Effector memory CD4-positive, alpha-beta T cell (primary cell): ENCODE results near the gene TCF20.

Source experiments
- DNase-seq, 3 donors: peaks; one replicate each; pipeline ENCODE4 v3.0.0-alpha.2; 2020
- H3K27ac ChIP-seq: 2 replicates; pipeline ENCODE4 v1.7.0; 2013; ENCODE audit warnings: mild to moderate bottlenecking, low read length, moderate library complexity; ENCODE audit not compliant: insufficient read depth, poor library complexity, severe bottlenecking
- H3K27me3 ChIP-seq: replicated peaks from 2 replicates; pipeline ENCODE4 v1.7.0; 2013; ENCODE audit warnings: mild to moderate bottlenecking, low read length; ENCODE audit not compliant: insufficient read depth, control insufficient read depth, poor library complexity, severe bottlenecking
- H3K36me3 ChIP-seq: 2 replicates; pipeline ENCODE4 v1.7.0; 2013; ENCODE audit warnings: mild to moderate bottlenecking, low read length, moderate library complexity; ENCODE audit not compliant: control insufficient read depth, insufficient read depth
- H3K4me1 ChIP-seq: 2 replicates; pipeline ENCODE4 v1.7.0; 2013; ENCODE audit warnings: low read length, mild to moderate bottlenecking; ENCODE audit not compliant: control insufficient read depth, insufficient read depth, poor library complexity, severe bottlenecking
- H3K4me3 ChIP-seq: 2 replicates; pipeline ENCODE4 v1.7.0; 2013; ENCODE audit warnings: low read length, low read depth, mild to moderate bottlenecking; ENCODE audit not compliant: insufficient read depth, poor library complexity, severe bottlenecking
- H3K9me3 ChIP-seq: 2 replicates; pipeline ENCODE4 v1.7.0; 2013; ENCODE audit warnings: mild to moderate bottlenecking, low read length, moderate library complexity; ENCODE audit not compliant: control insufficient read depth

The TCF20 gene

GRCh38 chr22:42261296-42261695, 9.2 kb downstream of the TCF20 start:
- peaks cover 22% of the 10 kb centered on the region for H3K4me1 ChIP-seq
- DNase-seq: no peak
- H3K27me3 ChIP-seq: no peaks in the 10 kb centered on the region
- no peak overlapping the region for H3K27ac ChIP-seq
- H3K4me3 ChIP-seq: no peak overlapping the region
- no peaks in the 10 kb centered on the region for H3K9me3 ChIP-seq
- no peaks in the 10 kb centered on the region for H3K36me3 ChIP-seq

- H3K27ac ChIP-seq: no peak overlapping the region
- no peaks in the 10 kb centered on the region for H3K36me3 ChIP-seq
- H3K4me1 ChIP-seq: peaks cover 14% of the 10 kb centered on the region
- H3K27me3 ChIP-seq: no peaks in the 10 kb centered on the region
- H3K9me3 ChIP-seq: no peaks in the 10 kb centered on the region
- no peak overlapping the region for H3K4me3 ChIP-seq
- no peak for DNase-seq
Observed at GRCh38 chr22:42258126-42258525, 12.3 kb downstream of the TCF20 start.

GRCh38 chr22:42257386-42257785, 13.1 kb downstream of the TCF20 start:
- Histone ChIP-seq H3K27ac (no peak overlapping the region), H3K9me3 (no peaks in the 10 kb centered on the region), H3K36me3 (no peaks in the 10 kb centered on the region), H3K4me1 (peaks cover 6% of the 10 kb centered on the region), H3K27me3 (no peaks in the 10 kb centered on the region), H3K4me3 (no peak overlapping the region)
- no peak for DNase-seq

- Histone ChIP-seq H3K9me3 (no peaks in the 10 kb centered on the region), H3K4me3 (no peak overlapping the region), H3K27me3 (no peaks in the 10 kb centered on the region), H3K36me3 (no peaks in the 10 kb centered on the region), H3K27ac (no peak overlapping the region), H3K4me1 (peaks cover 6% of the 10 kb centered on the region)
- no peak for DNase-seq
Observed at GRCh38 chr22:42256930-42257329, 13.5 kb downstream of the TCF20 start.

GRCh38 chr22:42256220-42256619, 14.2 kb downstream of the TCF20 start:
- Histone ChIP-seq H3K4me3 (no peak overlapping the region), H3K9me3 (no peaks in the 10 kb centered on the region), H3K27ac (no peak overlapping the region), H3K36me3 (no peaks in the 10 kb centered on the region), H3K27me3 (no peaks in the 10 kb centered on the region), H3K4me1 (peaks cover 6% of the 10 kb centered on the region)
- no peak for DNase-seq

GRCh38 chr22:42249831-42250230, 20.6 kb downstream of the TCF20 start:
- Histone ChIP-seq H3K36me3 (no peaks in the 10 kb centered on the region), H3K4me1 (no peaks in the 10 kb centered on the region), H3K27ac (no peak overlapping the region), H3K4me3 (no peak overlapping the region), H3K27me3 (no peaks in the 10 kb centered on the region), H3K9me3 (no peaks in the 10 kb centered on the region)
- DNase-seq: no peak

GRCh38 chr22:42248995-42249394, 21.5 kb downstream of the TCF20 start:
- Histone ChIP-seq H3K36me3 (no peaks in the 10 kb centered on the region), H3K9me3 (no peaks in the 10 kb centered on the region), H3K27me3 (no peaks in the 10 kb centered on the region), H3K27ac (no peak overlapping the region), H3K4me3 (no peak overlapping the region), H3K4me1 (no peaks in the 10 kb centered on the region)
- no peak for DNase-seq

GRCh38 chr22:42247596-42247995, 22.9 kb downstream of the TCF20 start:
- no peak overlapping the region for H3K27ac ChIP-seq
- H3K4me3 ChIP-seq: no peak overlapping the region
- no peak for DNase-seq
- no peaks in the 10 kb centered on the region for H3K4me1 ChIP-seq
- no peaks in the 10 kb centered on the region for H3K27me3 ChIP-seq
- H3K9me3 ChIP-seq: no peaks in the 10 kb centered on the region
- H3K36me3 ChIP-seq: no peaks in the 10 kb centered on the region

- Histone ChIP-seq H3K27ac (no peak overlapping the region), H3K27me3 (no peaks in the 10 kb centered on the region), H3K4me1 (no peaks in the 10 kb centered on the region), H3K9me3 (no peaks in the 10 kb centered on the region), H3K4me3 (no peak overlapping the region), H3K36me3 (no peaks in the 10 kb centered on the region)
- no peak for DNase-seq
Observed at GRCh38 chr22:42243802-42244060, 26.7 kb downstream of the TCF20 start.

GRCh38 chr22:42236848-42237247, 33.6 kb downstream of the TCF20 start:
- no peaks in the 10 kb centered on the region for H3K27me3 ChIP-seq
- no peaks in the 10 kb centered on the region for H3K4me1 ChIP-seq
- no peak overlapping the region for H3K4me3 ChIP-seq
- H3K36me3 ChIP-seq: no peaks in the 10 kb centered on the region
- no peak for DNase-seq
- H3K27ac ChIP-seq: no peak overlapping the region
- H3K9me3 ChIP-seq: no peaks in the 10 kb centered on the region

GRCh38 chr22:42236268-42236667, 34.2 kb downstream of the TCF20 start:
- no peaks in the 10 kb centered on the region for H3K36me3 ChIP-seq
- DNase-seq: no peak

More at GRCh38 chr22:42236268-42236667, 34.2 kb downstream of the TCF20 start:
- H3K4me1 ChIP-seq: no peaks in the 10 kb centered on the region
- H3K4me3 ChIP-seq: no peak overlapping the region
- no peak overlapping the region for H3K27ac ChIP-seq
- no peaks in the 10 kb centered on the region for H3K9me3 ChIP-seq
- H3K27me3 ChIP-seq: no peaks in the 10 kb centered on the region
